Ureter (tissue), 1 donor: ENCODE data around the gene OR5K3. TPM values are rescaled to one million over a fixed set of nuclear protein-coding genes. Genes with fewer than 3 reads are reported as not detected.

Source experiments
- DNase-seq: peaks from one replicate; pipeline ENCODE4 v3.0.0-alpha.2; 2020; ENCODE audit warnings: low spot score
- total RNA-seq: library from RNA; stranded (reverse); gene quantifications from one replicate; pipeline ENCODE4 v1.2.4, GENCODE V29; 2023
- donor health status: DM: yes; HTN: yes; CAD: no.

OR5K3 gene
- total RNA-seq, 1 donor from 2014 or later = not detected

- no peak for DNase-seq
Observed at GRCh38 chr3:98433764-98434163, 43.3 kb downstream of the OR5K3 start.

GRCh38 chr3:98434412-98434811 lies 43.9 kb downstream of the OR5K3 start:
- no peak for DNase-seq

- no peak for DNase-seq
Observed at GRCh38 chr3:98440283-98440682, 49.8 kb downstream of the OR5K3 start.

Other genes with a start within 250 kb of the OR5K3 start
- not detected for gene OR5H14, start 243.2 kb upstream of the OR5K3 start, total RNA-seq
- gene OR5H15, start 224.0 kb upstream of the OR5K3 start, total RNA-seq = not detected
- not detected for gene OR5H6, start 126.4 kb upstream of the OR5K3 start, total RNA-seq
- gene OR5H2, start 108.2 kb upstream of the OR5K3 start, total RNA-seq = not detected
- not detected for gene OR5K4, start 36.8 kb upstream of the OR5K3 start, total RNA-seq
- gene OR5K1, start 72.5 kb downstream of the OR5K3 start, total RNA-seq = not detected
- not detected for gene OR5K2, start 107.0 kb downstream of the OR5K3 start, total RNA-seq
- 90.2 TPM for gene CLDND1, start 132.2 kb downstream of the OR5K3 start, total RNA-seq
- gene GPR15, start 141.3 kb downstream of the OR5K3 start, total RNA-seq = 4.0 TPM
- 17.5 TPM for gene CPOX, start 202.9 kb downstream of the OR5K3 start, total RNA-seq